Astrocyte of the cerebellum (primary cell): Measurements from ENCODE around the gene DPP6.

Experiments used
- DNase-seq: peaks from one replicate; pipeline ENCODE4 v3.0.0-alpha.2; 2011; ENCODE audit warnings: low read depth
- H3K4me3 ChIP-seq: 2 replicates; pipeline ENCODE4 v1.5.1; 2011; ENCODE audit warnings: mild to moderate bottlenecking, low read depth, low read length, moderate library complexity
- CTCF ChIP-seq: IDR thresholded peaks from 2 replicates; pipeline ENCODE4 v1.5.1; 2012; ENCODE audit warnings: low read length, low read depth, moderate library complexity, mild to moderate bottlenecking; ENCODE audit errors: missing control alignments
- in situ Hi-C: cut with HindIII; loops from 2 replicates; pipeline ENCODE4 v1.10.0; 2017; ENCODE audit warnings: low sequenced_read_pairs

DPP6 gene

GRCh38 chr7:154856733-154857132 is 804.5 kb downstream of the DPP6 start:
- TF ChIP-seq CTCF, result no peak
- in situ Hi-C loops, result no loop called here
- DNase-seq, result no peak
- no peak overlapping the region for H3K4me3 ChIP-seq

GRCh38 chr7:154857240-154857639 is 805.0 kb downstream of the DPP6 start:
- TF ChIP-seq CTCF, result no peak
- no peak overlapping the region for H3K4me3 ChIP-seq
- in situ Hi-C loops, result no loop called here
- DNase-seq, result no peak

- in situ Hi-C loops, result no loop called here
- DNase-seq, result no peak
- no peak overlapping the region for H3K4me3 ChIP-seq
- TF ChIP-seq CTCF, result no peak
Measured at GRCh38 chr7:154857728-154858681, 805.8 kb downstream of the DPP6 start.

- TF ChIP-seq CTCF, result no peak
- in situ Hi-C loops, result no loop called here
- DNase-seq, result no peak
- H3K4me3 ChIP-seq, result no peak overlapping the region
Measured at GRCh38 chr7:154858836-154859537, 806.8 kb downstream of the DPP6 start.

GRCh38 chr7:154859747-154860620 is 807.8 kb downstream of the DPP6 start:
- H3K4me3 ChIP-seq, result no peak overlapping the region
- TF ChIP-seq CTCF, result no peak
- in situ Hi-C loops, result no loop called here
- DNase-seq, result no peak

GRCh38 chr7:154860621-154861375 is 808.6 kb downstream of the DPP6 start:
- no peak for TF ChIP-seq CTCF
- H3K4me3 ChIP-seq, result no peak overlapping the region
- in situ Hi-C loops, result no loop called here
- DNase-seq, result no peak
